NCI-H1092 (cell line): ENCODE data around the gene CYREN.

ENCODE experiments used
- DNase-seq: peaks from one replicate; lab custom pipeline; 2025; lab: John Stamatoyannopoulos, UW

Gene CYREN

GRCh38 chr7:135197343-135197742, 26.8 kb upstream of the CYREN start:
- no peak for DNase-seq

DNA sequence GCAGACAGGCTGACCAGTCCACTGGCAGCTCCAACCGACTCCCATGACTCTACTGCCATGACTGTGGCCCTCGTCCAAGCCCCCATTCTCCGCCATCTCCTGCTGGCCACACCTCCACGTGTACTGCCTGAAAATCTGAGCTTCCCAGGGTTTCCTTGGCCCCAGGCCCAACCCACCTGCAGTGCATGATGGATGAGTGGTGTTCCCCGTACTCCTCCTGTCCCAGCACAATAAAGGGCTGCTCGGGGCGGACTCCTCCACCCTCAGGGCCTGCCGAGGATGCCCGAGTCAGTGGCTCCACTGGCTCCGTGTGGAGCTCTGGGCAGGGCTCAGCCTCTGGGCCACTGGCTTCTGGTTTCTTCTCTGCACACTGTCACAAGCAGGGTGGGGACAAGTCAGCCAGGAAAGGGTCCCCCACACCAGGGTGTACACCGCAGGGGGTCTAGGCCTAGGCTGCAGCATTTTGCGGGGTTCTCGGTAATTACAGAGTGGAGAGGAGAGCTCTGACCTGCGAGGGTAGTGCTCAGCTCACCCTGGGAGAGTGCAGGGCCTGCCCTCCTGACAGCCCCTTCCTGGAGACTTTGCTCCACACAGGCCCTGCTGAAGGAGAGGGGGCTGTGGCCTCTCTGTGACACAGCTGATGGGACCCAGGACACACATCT, 25.6 kb upstream of the CYREN start:
- DNase-seq: no peak

GRCh38 chr7:135195156-135195555, 24.6 kb upstream of the CYREN start:
- no peak for DNase-seq

DNA sequence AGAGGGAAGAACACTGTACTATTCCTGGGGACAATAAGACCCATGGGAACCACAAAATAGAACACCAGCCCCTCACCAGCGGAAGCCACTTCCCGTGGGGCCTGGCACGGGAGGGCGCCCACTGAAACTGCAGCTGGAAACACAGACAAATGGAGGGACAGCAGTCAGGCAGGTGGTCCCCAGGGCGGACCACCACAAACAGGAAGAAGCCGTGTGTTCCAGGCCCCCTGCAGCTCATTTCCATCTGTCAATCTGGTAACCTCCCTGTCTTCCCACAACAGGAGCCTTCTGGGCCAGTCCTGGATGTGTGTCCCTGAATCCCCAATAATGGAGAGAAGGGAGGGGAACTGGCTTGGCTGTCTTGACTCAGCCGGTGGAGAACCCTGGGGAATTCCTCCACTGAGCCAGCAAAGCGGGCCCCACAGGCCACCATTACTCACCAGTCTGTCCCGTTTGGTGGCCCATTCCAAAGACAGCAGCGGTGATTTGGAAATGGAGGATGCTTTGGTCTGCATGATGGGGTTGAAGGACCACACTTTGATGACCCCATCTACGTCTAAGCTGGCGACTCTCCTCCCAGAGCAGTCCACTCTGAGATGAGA, 24.1 kb upstream of the CYREN start:
- no peak for DNase-seq

- DNase-seq: no peak
These were observed 23.1 kb upstream of the CYREN start for GRCh38 chr7:135193615-135194081.

DNA sequence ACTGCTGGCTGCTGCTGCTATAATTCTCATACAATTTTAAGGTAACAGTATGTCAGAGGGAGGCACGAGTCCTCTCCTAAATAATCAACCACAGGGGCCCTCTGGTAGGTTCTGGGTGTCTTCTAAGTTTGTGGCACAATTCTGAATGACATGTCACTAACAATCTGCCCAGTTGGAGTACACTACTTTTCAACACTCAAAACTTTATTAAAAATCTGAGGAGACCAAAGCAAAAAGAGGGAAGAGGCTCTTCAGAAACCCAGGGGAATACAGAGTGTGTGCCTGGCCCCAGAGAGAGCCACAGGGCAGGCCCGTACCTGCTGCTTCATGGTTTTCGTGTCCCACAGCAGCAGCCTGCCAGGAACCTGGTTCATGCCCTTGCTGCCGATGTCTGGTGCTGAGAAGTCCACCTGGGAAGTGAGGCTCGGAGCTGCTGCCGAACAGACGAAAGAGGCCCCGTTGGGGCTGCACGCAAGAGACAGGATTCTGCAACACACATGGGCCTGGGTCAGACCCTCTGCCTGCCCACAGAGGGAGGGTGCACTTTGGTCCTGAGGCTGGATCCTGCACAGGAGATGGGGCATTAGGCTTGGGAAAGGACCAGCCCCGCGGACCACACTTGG, 22.5 kb upstream of the CYREN start:
- DNase-seq: no peak

DNA sequence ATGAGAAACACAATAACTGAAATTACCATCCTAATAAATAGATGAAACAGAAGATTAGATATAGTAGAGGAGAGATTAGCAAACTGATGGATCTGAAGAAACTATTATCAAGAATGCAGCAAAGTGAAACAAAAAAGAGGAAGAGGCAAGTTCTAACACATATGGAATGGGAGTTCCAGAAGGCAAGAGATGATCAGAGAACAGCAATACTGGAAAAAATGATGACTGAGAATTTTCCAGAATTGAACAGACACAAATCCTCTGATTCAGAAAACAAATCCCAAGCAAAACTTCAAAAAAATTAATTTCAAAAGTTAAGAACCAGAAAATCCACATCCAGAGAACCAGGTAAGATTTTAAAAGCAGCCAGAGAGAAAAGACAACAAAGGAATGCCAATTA, 20.2 kb upstream of the CYREN start:
- no peak for DNase-seq

GRCh38 chr7:135189961-135190360, 19.5 kb upstream of the CYREN start:
- DNase-seq: no peak

GRCh38 chr7:135189221-135189662, 18.7 kb upstream of the CYREN start:
- no peak for DNase-seq

- DNase-seq: no peak
These were observed 17.9 kb upstream of the CYREN start for GRCh38 chr7:135188298-135188984.

- no peak for DNase-seq
These were observed 16.3 kb upstream of the CYREN start for GRCh38 chr7:135186841-135187253.

GRCh38 chr7:135186261-135186540, 15.7 kb upstream of the CYREN start:
- no peak for DNase-seq

GRCh38 chr7:135185471-135186260, 15.2 kb upstream of the CYREN start:
- DNase-seq: no peak

DNA sequence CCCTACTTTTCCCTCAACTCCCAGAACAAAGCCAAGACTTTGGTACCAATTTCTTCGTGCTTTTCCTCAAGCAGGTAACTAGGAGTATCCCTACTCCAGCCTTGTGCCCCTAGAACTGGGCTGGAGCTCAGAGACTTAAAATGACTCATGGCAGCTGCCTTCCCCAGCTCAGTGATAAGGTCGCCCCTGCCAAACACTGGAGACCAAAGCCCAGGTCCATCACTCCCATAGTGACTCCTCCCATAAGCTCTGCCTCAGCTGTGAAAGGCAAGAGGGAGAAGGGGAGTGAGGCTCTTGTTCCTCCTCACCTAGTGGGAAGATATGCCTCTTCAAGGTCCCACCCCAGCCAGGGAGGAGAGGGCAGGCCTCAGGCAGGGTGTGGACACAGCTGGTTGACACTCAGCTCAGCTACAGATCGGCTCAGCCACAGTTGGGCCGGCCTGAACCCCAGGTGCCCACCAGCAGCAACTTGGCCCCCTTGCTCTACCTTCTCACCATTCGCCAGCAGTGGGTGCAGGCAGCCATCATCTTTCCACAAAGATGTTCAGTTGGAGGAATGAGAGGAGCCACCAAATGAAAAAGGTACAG, 13.8 kb upstream of the CYREN start:
- DNase-seq: no peak

GRCh38 chr7:135183478-135183877, 13.0 kb upstream of the CYREN start:
- no peak for DNase-seq

- DNase-seq: no peak
These were observed 11.6 kb upstream of the CYREN start for GRCh38 chr7:135181929-135182678.

- no peak for DNase-seq
These were observed 10.9 kb upstream of the CYREN start for GRCh38 chr7:135181261-135181928.

DNA sequence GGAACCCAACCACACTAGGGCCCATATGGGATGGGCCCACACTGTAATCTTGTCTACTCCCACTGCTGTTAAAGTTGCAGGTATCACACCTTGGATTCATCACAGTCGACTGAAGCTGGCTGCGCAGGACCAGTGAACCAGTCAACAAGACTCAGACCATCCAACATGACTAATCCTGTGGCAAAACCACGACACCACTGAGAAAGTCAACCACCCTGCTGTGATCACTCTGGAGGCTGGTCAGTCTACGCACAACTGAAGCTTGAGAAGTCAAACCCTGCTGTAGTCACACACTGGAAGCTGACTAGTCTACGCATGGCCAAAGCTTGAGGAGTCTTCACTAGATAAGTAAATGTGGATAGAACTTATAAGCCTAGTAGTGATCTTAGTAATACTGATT, 9.6 kb upstream of the CYREN start:
- no peak for DNase-seq

- no peak for DNase-seq
These were observed 8.9 kb upstream of the CYREN start for GRCh38 chr7:135179321-135179925.

- no peak for DNase-seq
These were observed 7.9 kb upstream of the CYREN start for GRCh38 chr7:135178364-135178763.
